ENCODE data around the gene GNA14.

DNA sequence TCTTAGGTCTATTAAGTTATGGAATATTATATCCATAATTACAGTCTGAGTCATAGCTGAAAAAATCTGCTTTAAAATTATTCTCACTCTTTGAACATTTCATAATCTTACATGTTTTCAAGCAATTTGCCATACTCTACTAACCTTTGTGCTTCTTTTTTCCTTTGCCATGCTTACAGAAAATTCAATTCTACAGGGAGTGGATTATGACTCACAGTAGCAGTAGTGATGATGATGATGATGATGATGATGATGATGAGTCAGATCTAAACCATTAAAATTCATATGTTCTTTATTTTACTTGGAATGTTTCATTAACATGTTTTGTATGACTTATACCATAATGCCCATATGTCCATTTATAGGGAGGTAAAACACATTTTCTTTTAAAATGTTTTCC, 263.7 kb downstream of the GNA14 start:
- TF ChIP-seq CTCF (IDR thresholded peaks at IDR 0.05), result no peak
- no peak for TF ChIP-seq POLR2A (IDR thresholded peaks at IDR 0.05)
- TF ChIP-seq POLR2AphosphoS5 (IDR thresholded peaks at IDR 0.05), result no peak

Data from breast epithelium (tissue), 3 donors.